ENCODE data around the gene GRIN1. TPM values are rescaled to one million over a fixed set of nuclear protein-coding genes. Genes with fewer than 3 reads are reported as not detected.

The GRIN1 gene
- total RNA-seq, 1 experiment from 2014 or later, result not detected

GRCh38 chr9:137189297-137190295, 50.6 kb downstream of the GRIN1 start:
- H3K27me3 ChIP-seq (ENCODE audit: insufficient read depth, low read depth), result no peaks in the 10 kb centered on the region
- peaks cover 18% of the 10 kb centered on the region for H3F3A ChIP-seq (ENCODE audit: insufficient read depth, low read depth)
- H3K27ac ChIP-seq, result peak overlapping the region; percentile 74
- no peaks in the 10 kb centered on the region for H3K9me3 ChIP-seq (ENCODE audit: insufficient read depth, low read depth)
- no peak for DNase-seq
- peaks cover 46% of the 10 kb centered on the region for H3K79me2 ChIP-seq (ENCODE audit: low read depth)
- intact Hi-C loops (cut with micrococcal nuclease; ENCODE audit: unreplicated experiment), result loop anchor here (1.0 to 2.0 kb wide), 4 partner anchors 11 to 61 kb away; partner anchors contain the start of genes TMEM210 and TPRN
- ChIA-PET POLR2A (ENCODE audit: unreplicated experiment) (interaction anchor here (0.6 to 1.8 kb wide), 14 partner anchors 9 to 269 kb away, joined by 3 to 14 read pairs (median 6); partner anchors contain the start of genes CYSRT1, NSMF, RNF208 and TPRN), CTCF (interaction anchor here (0.6 to 2.8 kb wide), 8 partner anchors 11 to 401 kb away, joined by 3 to 15 read pairs (median 4); partner anchors contain the start of gene RNF224)
- H3K4me1 ChIP-seq (replicated peaks; ENCODE audit: insufficient read depth), result peaks cover 38% of the 10 kb centered on the region
- TSS peak; percentile 72 for BruUV-seq (replicated peaks)
- H3K4me3 ChIP-seq, result peak overlapping the region; percentile 97
- H2AFZ ChIP-seq, result peak overlapping the region; percentile 56
- peaks cover 32% of the 10 kb centered on the region for H4K20me1 ChIP-seq (ENCODE audit: insufficient read depth)
- H3K9me2 ChIP-seq (ENCODE audit: insufficient read depth), result no peaks in the 10 kb centered on the region
- no peaks in the 10 kb centered on the region for H3K36me3 ChIP-seq (ENCODE audit: low read depth)
- TF ChIP-seq EZH2 (IDR thresholded peaks at IDR 0.05; ENCODE audit: low read depth) (no peak), CTCF (conservative IDR thresholded peaks at IDR 0.05) (0 out of 2 replicates have a peak, but pooled peaks have one; percentile 1)
- H3K4me2 ChIP-seq, result peak overlapping the region; percentile 92

- peak in 1 of 2 experiments; percentile 42 for DNase-seq
- Histone ChIP-seq H2AFZ (no peak overlapping the region), H3K9me3 (ENCODE audit: insufficient read depth, low read depth) (no peaks in the 10 kb centered on the region), H3K4me2 (peak overlapping the region; percentile 92), H3F3A (ENCODE audit: insufficient read depth, low read depth) (peaks cover 26% of the 10 kb centered on the region), H3K4me3 (no peak overlapping the region; the same call in 1 of the 2 replicates), H3K27me3 (ENCODE audit: insufficient read depth, low read depth) (no peaks in the 10 kb centered on the region), H3K27ac (no peak overlapping the region), H3K79me2 (ENCODE audit: low read depth) (peaks cover 52% of the 10 kb centered on the region), H4K20me1 (ENCODE audit: insufficient read depth) (peaks cover 40% of the 10 kb centered on the region), H3K9me2 (ENCODE audit: insufficient read depth) (no peaks in the 10 kb centered on the region), H3K36me3 (ENCODE audit: low read depth) (no peaks in the 10 kb centered on the region), H3K4me1 (replicated peaks; ENCODE audit: insufficient read depth) (peaks cover 46% of the 10 kb centered on the region)
- POLR2A ChIA-PET (ENCODE audit: unreplicated experiment), result no interaction called here
- TF ChIP-seq CTCF (conservative IDR thresholded peaks at IDR 0.05), result peak; percentile 35; the same call in 1 of the 2 replicates
- no peak for TF ChIP-seq EZH2 (IDR thresholded peaks at IDR 0.05; ENCODE audit: low read depth)
- BruUV-seq (replicated peaks), result no TSS peak
- intact Hi-C loops (cut with micrococcal nuclease; ENCODE audit: unreplicated experiment), result no loop called here
- CTCF ChIA-PET, result interaction anchor here (0.6 to 2.8 kb wide), 4 partner anchors 33 to 63 kb away, joined by 3 to 15 read pairs (median 8); partner anchors contain the start of genes CYSRT1 and RNF224
Measured at GRCh38 chr9:137190315-137190856, 51.4 kb downstream of the GRIN1 start.

GRCh38 chr9:137191245-137191644, 52.3 kb downstream of the GRIN1 start:
- Histone ChIP-seq H3K27ac (no peak overlapping the region), H3K36me3 (ENCODE audit: low read depth) (no peaks in the 10 kb centered on the region), H3K9me3 (ENCODE audit: insufficient read depth, low read depth) (no peaks in the 10 kb centered on the region), H3K27me3 (ENCODE audit: insufficient read depth, low read depth) (no peaks in the 10 kb centered on the region), H3K4me3 (no peak overlapping the region), H2AFZ (no peak overlapping the region), H3K9me2 (ENCODE audit: insufficient read depth) (no peaks in the 10 kb centered on the region), H3F3A (ENCODE audit: insufficient read depth, low read depth) (peaks cover 33% of the 10 kb centered on the region), H3K4me1 (replicated peaks; ENCODE audit: insufficient read depth) (peaks cover 54% of the 10 kb centered on the region), H3K4me2 (no peak overlapping the region), H4K20me1 (ENCODE audit: insufficient read depth) (peaks cover 47% of the 10 kb centered on the region), H3K79me2 (ENCODE audit: low read depth) (peaks cover 55% of the 10 kb centered on the region)
- ChIA-PET POLR2A (ENCODE audit: unreplicated experiment) (no interaction called here), CTCF (interaction anchor here (2.8 kb wide), 1 partner anchor 36 kb away, joined by 15 read pairs; the partner anchor contains the start of gene RNF224)
- DNase-seq, result no peak
- TF ChIP-seq EZH2 (IDR thresholded peaks at IDR 0.05; ENCODE audit: low read depth) (no peak), CTCF (conservative IDR thresholded peaks at IDR 0.05) (no peak)
- no TSS peak for BruUV-seq (replicated peaks)
- intact Hi-C loops (cut with micrococcal nuclease; ENCODE audit: unreplicated experiment), result no loop called here
